H1 (cell line): ENCODE data around the gene NKAIN2. TPM values are rescaled to one million over a fixed set of nuclear protein-coding genes. Genes with fewer than 3 reads are reported as not detected.

ENCODE experiments used
- CTCF ChIA-PET: fragments of 300-600 bp; sonication (Branson Sonifier 250); formaldehyde crosslinking; loops from one replicate; lab custom pipeline; 2021; ENCODE audit not compliant: partially characterized antibody; lab: Charles Lee
- POLR2A ChIA-PET: fragments of 300-600 bp; sonication (Branson Sonifier 250); formaldehyde crosslinking; loops from one replicate; lab custom pipeline; 2021; ENCODE audit warnings: inconsistent platforms; ENCODE audit not compliant: partially characterized antibody; lab: Charles Lee
- DNase-seq, 2 experiments: peaks; one replicate each; pipeline versions ENCODE4 v3.0.0 to v3.0.0-alpha.2; 2010 to 2022; ENCODE audit warnings: low spot score in 2 of 2, low read depth in 1 of 2, mixed read lengths in 1 of 2
- FAIRE-seq: peaks from 2 replicates; lab custom pipeline; 2011; peaks lifted over from hg19 to GRCh38; lab: Jason Lieb, UNC
- H2AFZ ChIP-seq: 2 replicates; pipeline ENCODE4 v1.8.1; 2012; ENCODE audit warnings: low read length, inconsistent platforms
- H2AK5ac ChIP-seq: 2 replicates; pipeline ENCODE4 v1.6.1; 2013; ENCODE audit warnings: low read depth, low read length
- H2BK120ac ChIP-seq: replicated peaks from 2 replicates; pipeline ENCODE3; 2013; ENCODE audit warnings: low read depth, low read length, inconsistent platforms
- H2BK12ac ChIP-seq: 2 replicates; pipeline ENCODE4 v1.6.1; 2013; ENCODE audit warnings: low read depth, low read length
- H2BK15ac ChIP-seq: 2 replicates; pipeline ENCODE4 v1.6.1; 2013; ENCODE audit warnings: low read length
- H2BK20ac ChIP-seq: 2 replicates; pipeline ENCODE4 v1.6.1; 2013; ENCODE audit warnings: low read length
- H2BK5ac ChIP-seq: 2 replicates; pipeline ENCODE4 v1.6.1; 2013; ENCODE audit warnings: low read depth, low read length
- H3K14ac ChIP-seq: 2 replicates; pipeline ENCODE4 v1.6.1; 2013; ENCODE audit warnings: inconsistent platforms; ENCODE audit not compliant: insufficient read length
- H3K18ac ChIP-seq: 2 replicates; pipeline ENCODE4 v1.6.1; 2013; ENCODE audit warnings: low read length; ENCODE audit errors: extremely low read depth
- H3K23ac ChIP-seq: 2 replicates; pipeline ENCODE4 v1.6.1; 2013; ENCODE audit warnings: inconsistent platforms; ENCODE audit not compliant: insufficient read length
- H3K23me2 ChIP-seq: 2 replicates; pipeline ENCODE4 v1.6.1; 2013; ENCODE audit warnings: low read depth, low read length
- H3K27ac ChIP-seq: 2 replicates; pipeline ENCODE4 v1.6.1; 2011; ENCODE audit warnings: low read depth, low read length, inconsistent platforms
- H3K27me3 ChIP-seq, 4 experiments: replicated peaks in 1 of 4; 1 replicate in 1 of 4; 2 replicates in 3 of 4; pipeline versions ENCODE4 v1.6.1 to v1.8.1; 2011 to 2013; ENCODE audit warnings: low read length in 3 of 4, mild to moderate bottlenecking in 3 of 4, inconsistent platforms in 2 of 4, mixed read lengths in 2 of 4, moderate library complexity in 1 of 4; ENCODE audit not compliant: control insufficient read depth in 3 of 4, insufficient read depth in 3 of 4; ENCODE audit errors: extremely low read depth in 1 of 4
- H3K36me3 ChIP-seq, 4 experiments: 2 replicates each; pipeline versions ENCODE4 v1.6.1 to v1.8.1; 2011 to 2013; ENCODE audit warnings: mild to moderate bottlenecking in 4 of 4, low read length in 3 of 4, moderate library complexity in 2 of 4, control low read depth in 1 of 4, inconsistent platforms in 1 of 4; ENCODE audit not compliant: insufficient read depth in 4 of 4, control insufficient read depth in 2 of 4
- H3K4ac ChIP-seq: replicated peaks from 2 replicates; pipeline ENCODE3; 2013; ENCODE audit warnings: low read length, low read depth, mixed read lengths, inconsistent platforms; ENCODE audit not compliant: insufficient read length
- H3K4me1 ChIP-seq, 4 experiments: replicated peaks in 1 of 4; 1 replicate in 1 of 4; 2 replicates in 3 of 4; pipeline versions ENCODE4 v1.6.1 to v1.8.1; 2011 to 2013; ENCODE audit warnings: low read length in 3 of 4, inconsistent platforms in 2 of 4, mixed read lengths in 1 of 4; ENCODE audit not compliant: insufficient read depth in 4 of 4, control insufficient read depth in 3 of 4
- H3K4me2 ChIP-seq, 2 experiments: 2 replicates each; pipeline versions ENCODE4 v1.6.1 to v1.8.1; 2011 to 2013; ENCODE audit warnings: low read depth in 2 of 2, low read length in 2 of 2, control low read depth in 1 of 2, inconsistent platforms in 1 of 2, mild to moderate bottlenecking in 1 of 2; ENCODE audit not compliant: insufficient read depth in 1 of 2
- H3K4me3 ChIP-seq, 4 experiments: fragments of 200-600, 300-600 bp in 1 of 4; sonication (generic), shearing (Covaris generic), sonication (Bioruptor Twin) in 1 of 4; 2 replicates each; pipeline versions ENCODE4 v1.5.1 to v1.8.1; 2011 to 2016; ENCODE audit warnings: low read length in 4 of 4, low read depth in 3 of 4, control low read depth in 2 of 4, inconsistent platforms in 2 of 4, mild to moderate bottlenecking in 2 of 4, mixed read lengths in 1 of 4, moderate library complexity in 1 of 4; ENCODE audit not compliant: insufficient read depth in 2 of 4; ENCODE audit errors: extremely low read depth in 1 of 4
- H3K56ac ChIP-seq: replicated peaks from 2 replicates; pipeline ENCODE3; 2013; ENCODE audit warnings: low read depth, mild to moderate bottlenecking, mixed read lengths, low read length, inconsistent platforms; ENCODE audit not compliant: insufficient read length
- H3K79me1 ChIP-seq: 2 replicates; pipeline ENCODE4 v1.6.1; 2013; ENCODE audit warnings: low read depth, low read length, control low read depth
- H3K79me2 ChIP-seq, 2 experiments: 2 replicates each; pipeline versions ENCODE4 v1.6.1 to v1.8.1; 2012 to 2013; ENCODE audit warnings: low read length in 2 of 2, mild to moderate bottlenecking in 2 of 2, inconsistent platforms in 1 of 2; ENCODE audit not compliant: insufficient read depth in 2 of 2, control insufficient read depth in 1 of 2
- H3K9ac ChIP-seq, 4 experiments: replicated peaks in 1 of 4; 1 replicate in 1 of 4; 2 replicates in 3 of 4; pipeline versions ENCODE4 v1.6.1 to v1.8.1; 2011 to 2013; ENCODE audit warnings: low read depth in 3 of 4, low read length in 3 of 4, control low read depth in 2 of 4, mild to moderate bottlenecking in 2 of 4, moderate library complexity in 2 of 4, inconsistent platforms in 1 of 4; ENCODE audit errors: extremely low read depth in 1 of 4
- H3K9me3 ChIP-seq, 2 experiments: 2 replicates each; pipeline versions ENCODE4 v1.6.1 to v1.8.1; 2012 to 2013; ENCODE audit warnings: mild to moderate bottlenecking in 2 of 2, moderate library complexity in 2 of 2, control low read depth in 1 of 2, inconsistent platforms in 1 of 2, low read depth in 1 of 2, low read length in 1 of 2, mixed read lengths in 1 of 2; ENCODE audit not compliant: insufficient read depth in 2 of 2
- H4K20me1 ChIP-seq, 2 experiments: replicated peaks in 1 of 2; 2 replicates each; pipeline versions ENCODE3 to v1.8.1; 2011 to 2013; ENCODE audit warnings: inconsistent platforms in 2 of 2, low read length in 2 of 2, mild to moderate bottlenecking in 1 of 2; ENCODE audit not compliant: insufficient read depth in 2 of 2, control insufficient read depth in 1 of 2
- H4K5ac ChIP-seq: 2 replicates; pipeline ENCODE4 v1.6.1; 2013; ENCODE audit warnings: low read length, low read depth, mixed read lengths, inconsistent platforms; ENCODE audit not compliant: insufficient read length
- H4K8ac ChIP-seq: 2 replicates; pipeline ENCODE4 v1.8.0; 2013; ENCODE audit warnings: mild to moderate bottlenecking, moderate library complexity, low read length, inconsistent platforms; ENCODE audit not compliant: insufficient read depth; ENCODE audit errors: extremely low read depth
- H4K91ac ChIP-seq: replicated peaks from 2 replicates; pipeline ENCODE3; 2013; ENCODE audit warnings: low read length, mixed read lengths, inconsistent platforms; ENCODE audit not compliant: insufficient read length
- BACH1 ChIP-seq: IDR thresholded peaks from 2 replicates; pipeline ENCODE4 v1.6.1; 2012; ENCODE audit warnings: low read length, improper control_type of control experiment
- CEBPB ChIP-seq: IDR thresholded peaks from 2 replicates; pipeline ENCODE4 v1.6.1; 2012; ENCODE audit warnings: low read depth, low read length
- EZH2 ChIP-seq: fragments of 200-600 bp; sonication (generic); IDR thresholded peaks from 2 replicates; pipeline ENCODE4 v1.7.1; 2012; ENCODE audit warnings: low read depth, mild to moderate bottlenecking, moderate library complexity, low read length, inconsistent platforms; ENCODE audit not compliant: severe bottlenecking
- JUND ChIP-seq: IDR thresholded peaks from 2 replicates; pipeline ENCODE4 v1.6.1; 2011; ENCODE audit warnings: mild to moderate bottlenecking, improper control_type of control experiment, low read length
- KDM1A ChIP-seq: fragments of 200-600, 300-600 bp; sonication (generic); IDR thresholded peaks from 2 replicates; pipeline ENCODE4 v1.7.1; 2016; ENCODE audit warnings: mild to moderate bottlenecking, low read length, borderline replicate concordance
- NANOG ChIP-seq: IDR thresholded peaks from 2 replicates; pipeline ENCODE4 v1.6.1; 2011; ENCODE audit warnings: low read length, low read depth, mild to moderate bottlenecking, inconsistent platforms; ENCODE audit not compliant: insufficient read depth, poor library complexity, severe bottlenecking
- SP1 ChIP-seq: IDR thresholded peaks from 2 replicates; pipeline ENCODE4 v1.6.1; 2011; ENCODE audit warnings: low read depth, low read length
- SP2 ChIP-seq: IDR thresholded peaks from 2 replicates; pipeline ENCODE4 v1.6.1; 2012; ENCODE audit warnings: mild to moderate bottlenecking, low read length, inconsistent platforms
- SRF ChIP-seq: IDR thresholded peaks from 2 replicates; pipeline ENCODE4 v1.6.1; 2011; ENCODE audit warnings: mild to moderate bottlenecking, low read depth, low read length, moderate library complexity
- WGBS, 2 experiments: shearing (Covaris generic) in 1 of 2; methylation state at CpG; one replicate each; pipeline versions ENCODE4 v1.1.6 to v1.1.7; 2013 to 2015; ENCODE audit warnings: low lambda C conversion rate in 2 of 2, mixed read lengths in 2 of 2, inconsistent platforms in 1 of 2, low coverage in 1 of 2, missing lambda C conversion rate in 1 of 2; ENCODE audit not compliant: insufficient replicate concordance in 2 of 2, insufficient coverage in 1 of 2, insufficient read length in 1 of 2; ENCODE audit errors: extremely low coverage in 1 of 2, missing lambda C conversion rate in 1 of 2; 5-methylcytosine and 5-hydroxymethylcytosine counted together
- polyA plus RNA-seq, 7 experiments: library from polyadenylated mRNA; depleted of rRNA in 3 of 7; stranded (reverse) in 5 of 7; unstranded in 2 of 7; fragments of >200 nt in 5 of 7; fragments of 200-250 nt in 2 of 7; gene quantifications; 1 replicate in 5 of 7; 2 replicates in 1 of 7; 4 replicates in 1 of 7; pipeline versions ENCODE4 v1.2.1 to v1.2.3, GENCODE V29; 2011 to 2013; ENCODE audit warnings: missing spikeins in 2 of 7, mixed read lengths in 2 of 7
- total RNA-seq: library from RNA; stranded (reverse); fragmentation: NEBNext Ultra II Directional; extraction: Animal tissue kit (Norgen Biotek cat#: 25700); gene quantifications from 2 replicates; pipeline ENCODE4 v1.2.1, GENCODE V29; 2021
- TF ChIP-seq, protein P1 (sequence below): IDR thresholded peaks from 2 replicates; pipeline ENCODE4 v1.6.1; 2011; ENCODE audit warnings: low read length, improper control_type of control experiment
- TF ChIP-seq, protein P2 (sequence below), 3 experiments: IDR thresholded peaks; 1 replicate in 2 of 3; 2 replicates in 1 of 3; pipeline versions ENCODE4 v1.5.1 to v1.6.1; 2011; ENCODE audit warnings: low read length in 3 of 3, mild to moderate bottlenecking in 3 of 3, inconsistent platforms in 2 of 3, low read depth in 1 of 3, moderate library complexity in 1 of 3; ENCODE audit not compliant: insufficient read depth in 1 of 3; ENCODE audit errors: control extremely low read depth in 1 of 3

Gene NKAIN2
- total and polyA plus RNA-seq, 2 of the 8 experiments (the other 6 are each of a cell fraction or from before 2014, with no cell fraction given): 0.20 to 0.34 TPM

DNA sequence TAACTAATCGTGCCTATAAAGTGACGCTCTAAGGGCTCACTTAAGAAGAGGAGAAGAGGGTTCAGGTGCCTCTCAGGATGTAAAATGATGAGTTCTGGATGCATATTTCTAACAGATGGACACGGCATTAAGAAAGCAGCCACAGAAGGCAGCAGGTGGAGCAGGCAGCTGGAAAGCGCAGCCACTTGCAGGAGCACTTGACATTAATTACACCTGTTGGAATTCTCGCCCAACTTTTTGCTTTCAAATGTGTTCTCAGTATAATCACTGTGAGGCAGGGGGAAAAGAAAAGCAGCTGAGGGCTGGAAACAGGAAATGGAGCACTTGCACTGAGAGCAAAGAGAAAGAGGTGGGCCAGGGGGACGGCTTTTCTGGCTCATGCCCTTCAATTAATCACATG lies 164.2 kb downstream of the NKAIN2 start:
- H3K4me2 ChIP-seq: no peak overlapping the region
- H3K18ac ChIP-seq: no peak overlapping the region
- CTCF ChIA-PET: interaction anchor here (0.8 to 4.3 kb wide), 3 partner anchors 10 to 828 kb away, joined by 3 to 24 read pairs (median 3); no protein-coding TSS in a partner anchor
- H2AK5ac ChIP-seq: no peak overlapping the region
- H3K4me3 ChIP-seq: no peak overlapping the region
- DNase-seq (no peak), FAIRE-seq (no peak)
- H2BK12ac ChIP-seq: no peak overlapping the region
- no peaks in the 10 kb centered on the region for H3K27me3 ChIP-seq
- no peaks in the 10 kb centered on the region for H3K79me2 ChIP-seq
- no peak overlapping the region for H4K5ac ChIP-seq
- 86% methylated on average over 6 of the region's 6 CpGs; no CpG with 5 or more reads in 1 of the 2 experiments for WGBS, 2 experiments
- H3K4me1 ChIP-seq: no peaks in the 10 kb centered on the region; a peak in 1 of 7 replicates
- POLR2A ChIA-PET: no interaction called here
- no peaks in the 10 kb centered on the region for H4K20me1 ChIP-seq
- H4K91ac ChIP-seq: no peak overlapping the region
- H2BK20ac ChIP-seq: no peak overlapping the region
- H3K36me3 ChIP-seq: no peaks in the 10 kb centered on the region
- no peaks in the 10 kb centered on the region for H3K79me1 ChIP-seq
- no peak overlapping the region for H4K8ac ChIP-seq
- H2AFZ ChIP-seq: no peak overlapping the region
- H3K4ac ChIP-seq: no peak overlapping the region
- no peaks in the 10 kb centered on the region for H3K9me3 ChIP-seq
- no peak overlapping the region for H3K56ac ChIP-seq
- no peak overlapping the region for H3K23ac ChIP-seq
- no peak overlapping the region for H3K14ac ChIP-seq
- no peak overlapping the region for H3K9ac ChIP-seq
- no peaks in the 10 kb centered on the region for H3K23me2 ChIP-seq
- no peak overlapping the region for H2BK120ac ChIP-seq
- no peak overlapping the region for H2BK15ac ChIP-seq
- no peak overlapping the region for H2BK5ac ChIP-seq
- H3K27ac ChIP-seq: no peak overlapping the region
- no peak for TF ChIP-seq EZH2
- TF ChIP-seq JUND: no peak
- TF ChIP-seq CEBPB: no peak
- no peak for TF ChIP-seq SP2
- TF ChIP-seq BACH1: no peak
- TF ChIP-seq, protein P1, sequence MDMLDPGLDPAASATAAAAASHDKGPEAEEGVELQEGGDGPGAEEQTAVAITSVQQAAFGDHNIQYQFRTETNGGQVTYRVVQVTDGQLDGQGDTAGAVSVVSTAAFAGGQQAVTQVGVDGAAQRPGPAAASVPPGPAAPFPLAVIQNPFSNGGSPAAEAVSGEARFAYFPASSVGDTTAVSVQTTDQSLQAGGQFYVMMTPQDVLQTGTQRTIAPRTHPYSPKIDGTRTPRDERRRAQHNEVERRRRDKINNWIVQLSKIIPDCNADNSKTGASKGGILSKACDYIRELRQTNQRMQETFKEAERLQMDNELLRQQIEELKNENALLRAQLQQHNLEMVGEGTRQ: no peak
- TF ChIP-seq SP1: no peak
- TF ChIP-seq KDM1A: no peak
- TF ChIP-seq NANOG: no peak
- TF ChIP-seq, protein P2, sequence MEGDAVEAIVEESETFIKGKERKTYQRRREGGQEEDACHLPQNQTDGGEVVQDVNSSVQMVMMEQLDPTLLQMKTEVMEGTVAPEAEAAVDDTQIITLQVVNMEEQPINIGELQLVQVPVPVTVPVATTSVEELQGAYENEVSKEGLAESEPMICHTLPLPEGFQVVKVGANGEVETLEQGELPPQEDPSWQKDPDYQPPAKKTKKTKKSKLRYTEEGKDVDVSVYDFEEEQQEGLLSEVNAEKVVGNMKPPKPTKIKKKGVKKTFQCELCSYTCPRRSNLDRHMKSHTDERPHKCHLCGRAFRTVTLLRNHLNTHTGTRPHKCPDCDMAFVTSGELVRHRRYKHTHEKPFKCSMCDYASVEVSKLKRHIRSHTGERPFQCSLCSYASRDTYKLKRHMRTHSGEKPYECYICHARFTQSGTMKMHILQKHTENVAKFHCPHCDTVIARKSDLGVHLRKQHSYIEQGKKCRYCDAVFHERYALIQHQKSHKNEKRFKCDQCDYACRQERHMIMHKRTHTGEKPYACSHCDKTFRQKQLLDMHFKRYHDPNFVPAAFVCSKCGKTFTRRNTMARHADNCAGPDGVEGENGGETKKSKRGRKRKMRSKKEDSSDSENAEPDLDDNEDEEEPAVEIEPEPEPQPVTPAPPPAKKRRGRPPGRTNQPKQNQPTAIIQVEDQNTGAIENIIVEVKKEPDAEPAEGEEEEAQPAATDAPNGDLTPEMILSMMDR (IDR thresholded peaks at IDR 0.05; ENCODE audit: control extremely low read depth in 1 of 3, insufficient read depth in 1 of 3, low read depth in 1 of 3, low read length in 3 of 3): no peak
- TF ChIP-seq SRF: no peak
